Measurements from ENCODE around the gene URI1. TPM values are rescaled to one million over a fixed set of nuclear protein-coding genes. Genes with fewer than 3 reads are reported as not detected.
A peak's percentile ranks its signal among the peaks of the same experiment; 100 is the strongest.

The URI1 gene
- total RNA-seq, 1 donor from 2014 or later = 45.4 TPM

DNA sequence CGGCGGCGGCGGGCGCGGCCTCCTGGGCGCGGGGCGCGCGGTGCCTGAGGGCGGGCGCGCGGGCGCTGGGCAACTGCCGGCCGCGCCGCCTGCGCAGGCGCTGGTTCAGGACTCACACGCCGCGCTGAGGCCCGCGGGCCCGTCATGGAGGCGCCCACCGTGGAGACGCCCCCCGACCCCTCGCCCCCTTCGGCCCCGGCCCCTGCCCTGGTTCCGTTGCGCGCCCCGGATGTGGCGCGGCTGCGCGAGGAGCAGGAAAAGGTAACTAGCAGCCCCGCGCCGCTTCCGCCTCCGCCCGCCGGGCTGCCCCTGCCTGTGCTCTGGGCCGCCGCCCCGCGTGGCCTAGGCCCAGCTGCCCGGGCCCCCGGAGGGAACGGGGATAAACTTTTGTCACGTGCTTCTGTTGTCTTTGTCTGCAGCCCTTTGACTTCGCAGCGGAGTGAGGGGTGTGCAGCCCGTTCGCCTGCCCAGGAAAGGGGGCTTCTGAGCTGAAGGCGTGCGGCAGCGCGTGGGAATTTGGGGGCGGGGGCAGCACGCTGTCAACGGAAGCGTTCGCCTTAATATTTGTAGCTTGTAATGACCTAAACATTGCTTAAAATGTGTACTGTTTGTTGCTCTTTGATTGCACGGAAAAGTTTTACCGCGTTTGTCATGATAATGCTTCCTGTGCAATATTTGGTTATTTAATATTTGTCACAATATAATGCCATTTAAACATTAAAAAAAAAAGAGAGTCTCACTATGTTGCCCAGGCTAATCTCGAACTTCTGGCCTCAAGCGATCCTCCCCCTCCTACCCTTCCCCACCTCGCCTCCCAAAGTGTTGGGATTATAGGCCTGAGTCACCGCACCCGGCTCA lies 594 bp downstream of the URI1 start:
- H3K4me3 ChIP-seq (ENCODE audit: low read depth, low read length) = peak overlapping the region; percentile 98
- TF ChIP-seq, protein P1, sequence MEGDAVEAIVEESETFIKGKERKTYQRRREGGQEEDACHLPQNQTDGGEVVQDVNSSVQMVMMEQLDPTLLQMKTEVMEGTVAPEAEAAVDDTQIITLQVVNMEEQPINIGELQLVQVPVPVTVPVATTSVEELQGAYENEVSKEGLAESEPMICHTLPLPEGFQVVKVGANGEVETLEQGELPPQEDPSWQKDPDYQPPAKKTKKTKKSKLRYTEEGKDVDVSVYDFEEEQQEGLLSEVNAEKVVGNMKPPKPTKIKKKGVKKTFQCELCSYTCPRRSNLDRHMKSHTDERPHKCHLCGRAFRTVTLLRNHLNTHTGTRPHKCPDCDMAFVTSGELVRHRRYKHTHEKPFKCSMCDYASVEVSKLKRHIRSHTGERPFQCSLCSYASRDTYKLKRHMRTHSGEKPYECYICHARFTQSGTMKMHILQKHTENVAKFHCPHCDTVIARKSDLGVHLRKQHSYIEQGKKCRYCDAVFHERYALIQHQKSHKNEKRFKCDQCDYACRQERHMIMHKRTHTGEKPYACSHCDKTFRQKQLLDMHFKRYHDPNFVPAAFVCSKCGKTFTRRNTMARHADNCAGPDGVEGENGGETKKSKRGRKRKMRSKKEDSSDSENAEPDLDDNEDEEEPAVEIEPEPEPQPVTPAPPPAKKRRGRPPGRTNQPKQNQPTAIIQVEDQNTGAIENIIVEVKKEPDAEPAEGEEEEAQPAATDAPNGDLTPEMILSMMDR (conservative IDR thresholded peaks at IDR 0.05; ENCODE audit: low read depth, low read length) = no peak
- no peak for DNase-seq (ENCODE audit: low read depth)

DNA sequence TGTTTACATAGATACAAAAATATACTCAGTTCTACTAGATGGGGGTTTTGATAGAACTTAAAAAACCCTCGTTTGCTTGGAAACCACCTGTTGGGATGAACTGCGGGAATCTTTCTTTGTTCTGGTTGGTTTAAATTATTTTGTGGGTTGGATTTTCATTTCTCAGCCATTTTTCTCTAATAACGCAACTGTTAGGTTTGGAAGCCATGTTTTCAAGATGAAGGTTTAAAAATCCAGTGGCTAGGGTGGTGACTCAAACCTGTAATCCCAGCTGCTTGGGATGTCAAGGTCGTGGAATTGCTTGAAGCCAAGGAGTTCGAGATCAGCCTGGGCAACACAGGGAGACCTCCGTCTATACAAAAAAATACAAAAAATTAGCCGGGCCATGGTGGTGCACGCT lies 1.6 kb downstream of the URI1 start:
- TF ChIP-seq, protein P1 (conservative IDR thresholded peaks at IDR 0.05; ENCODE audit: low read depth, low read length) = no peak
- no peak for DNase-seq (ENCODE audit: low read depth)
- H3K4me3 ChIP-seq (ENCODE audit: low read depth, low read length) = peak overlapping the region; percentile 98

DNA sequence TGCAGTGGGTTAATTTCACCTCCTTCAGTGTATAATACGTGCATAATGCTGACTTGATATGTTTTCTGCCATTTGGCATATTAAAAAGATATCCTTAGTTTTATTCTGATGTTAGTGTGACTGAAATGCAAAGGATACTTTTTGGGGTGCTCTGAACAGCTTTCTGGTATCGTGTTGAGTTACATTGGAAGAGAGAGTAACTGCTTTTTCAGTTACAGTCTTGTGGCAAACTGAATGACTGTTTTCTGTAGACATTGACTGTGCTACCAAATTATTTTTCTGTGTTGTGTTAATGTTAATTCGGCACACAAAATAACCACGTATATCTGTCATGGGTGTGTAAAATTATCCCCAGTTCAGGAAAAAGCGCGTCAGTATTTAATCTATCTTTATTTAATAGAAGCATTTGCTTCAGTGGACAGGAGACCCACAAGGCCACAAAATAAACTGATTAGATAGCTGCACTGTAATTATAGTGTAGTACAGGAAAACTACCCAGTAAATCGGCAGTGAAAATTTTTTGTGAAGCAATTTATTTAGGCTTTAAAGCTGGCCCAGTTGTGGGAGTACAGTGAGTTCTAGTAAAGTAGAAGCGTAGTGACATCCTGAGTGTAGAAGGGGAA lies 2.5 kb downstream of the URI1 start:
- no peak overlapping the region for H3K4me3 ChIP-seq (ENCODE audit: low read depth, low read length)
- TF ChIP-seq, protein P1 (conservative IDR thresholded peaks at IDR 0.05; ENCODE audit: low read depth, low read length) = no peak
- no peak for DNase-seq (ENCODE audit: low read depth)

DNA sequence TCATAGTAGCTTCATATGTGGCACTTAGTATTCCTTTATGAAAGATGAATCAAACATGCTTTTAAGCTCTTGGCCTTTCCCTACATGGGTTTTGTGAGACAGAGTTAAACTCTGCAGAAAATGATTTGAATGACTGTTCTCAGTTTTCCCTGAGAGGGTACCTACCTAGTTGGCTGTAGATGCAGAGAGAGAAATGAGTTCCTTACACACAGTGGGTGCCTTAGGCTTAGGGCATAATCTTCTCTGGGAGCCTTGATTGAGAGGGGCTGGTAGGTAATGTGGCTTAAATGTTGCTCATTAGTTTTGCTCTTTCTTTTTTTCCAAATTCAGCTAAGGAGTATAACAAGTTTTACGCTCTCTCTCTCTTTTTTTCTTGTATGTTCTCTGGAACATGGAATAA lies 3.0 kb downstream of the URI1 start:
- no peak for DNase-seq (ENCODE audit: low read depth)
- H3K4me3 ChIP-seq (ENCODE audit: low read depth, low read length) = no peak overlapping the region
- TF ChIP-seq, protein P1 (conservative IDR thresholded peaks at IDR 0.05; ENCODE audit: low read depth, low read length) = no peak

DNA sequence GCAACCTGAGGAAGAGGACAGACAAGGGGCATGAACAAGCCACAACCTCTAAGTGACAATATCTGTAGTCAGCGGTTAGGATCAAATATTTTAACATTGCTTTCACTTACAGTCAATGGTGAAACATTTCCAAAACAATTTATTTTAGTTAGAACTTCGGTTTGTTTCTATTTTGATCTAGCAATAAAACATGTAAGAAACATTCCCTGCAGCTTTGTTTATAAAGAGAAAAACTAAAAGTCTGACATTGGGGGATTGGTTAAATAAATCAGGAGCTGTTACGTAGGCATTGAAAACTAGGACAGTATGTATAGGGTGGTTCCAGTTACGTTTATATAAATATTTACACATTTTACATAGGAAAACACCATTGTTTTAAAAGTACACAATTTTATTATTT lies 3.4 kb downstream of the URI1 start:
- TF ChIP-seq, protein P1 (conservative IDR thresholded peaks at IDR 0.05; ENCODE audit: low read depth, low read length) = no peak
- DNase-seq (ENCODE audit: low read depth) = no peak
- no peak overlapping the region for H3K4me3 ChIP-seq (ENCODE audit: low read depth, low read length)

DNA sequence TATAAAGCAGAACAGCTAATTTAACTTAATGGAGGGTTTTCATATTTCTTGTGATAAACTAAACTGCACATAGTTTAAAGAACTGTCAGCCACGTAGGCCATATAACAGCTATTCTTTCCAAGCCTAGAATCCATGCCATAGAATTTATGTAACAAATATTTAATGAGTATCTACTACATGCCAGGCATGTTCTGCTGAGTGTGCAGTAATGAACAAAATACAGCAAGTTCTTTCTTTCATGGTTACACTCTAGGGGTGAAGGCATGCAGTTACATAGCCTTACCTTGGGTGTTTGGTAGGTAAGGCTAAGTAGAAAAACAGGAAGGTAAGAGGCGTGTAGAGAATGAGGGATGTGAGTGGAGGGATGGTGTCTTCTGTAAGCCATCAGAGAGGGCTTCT lies 4.6 kb downstream of the URI1 start:
- no peak overlapping the region for H3K4me3 ChIP-seq (ENCODE audit: low read depth, low read length)
- no peak for DNase-seq (ENCODE audit: low read depth)
- TF ChIP-seq, protein P1 (conservative IDR thresholded peaks at IDR 0.05; ENCODE audit: low read depth, low read length) = no peak

Data from epithelial cell of proximal tubule (primary cell).